Osteoblast (primary cell): ENCODE measurements around the gene SIM2. TPM values are rescaled to one million over a fixed set of nuclear protein-coding genes. Genes with fewer than 3 reads are reported as not detected.
A peak's percentile ranks its signal among the peaks of the same experiment; 100 is the strongest.

Source experiments
- DNase-seq: peaks from one replicate; pipeline ENCODE4 v3.0.0; 2011; ENCODE audit warnings: low spot score, mixed read lengths; ENCODE audit not compliant: insufficient read length; ENCODE audit errors: missing footprints
- H2AFZ ChIP-seq: 2 replicates; pipeline ENCODE4 v1.6.0; 2011; ENCODE audit warnings: mild to moderate bottlenecking, low read length
- H3K27ac ChIP-seq: 2 replicates; pipeline ENCODE4 v1.5.1; 2011; ENCODE audit warnings: mild to moderate bottlenecking, low read depth, low read length, moderate library complexity
- H3K27me3 ChIP-seq: 2 replicates; pipeline ENCODE4 v1.6.0; 2012; ENCODE audit warnings: mild to moderate bottlenecking, control low read depth, inconsistent platforms, low read length, moderate library complexity; ENCODE audit not compliant: insufficient read depth
- H3K36me3 ChIP-seq: 2 replicates; pipeline ENCODE4 v1.5.1; 2011; ENCODE audit warnings: mild to moderate bottlenecking, low read length, control low read depth, moderate library complexity; ENCODE audit not compliant: insufficient read depth
- H3K4me1 ChIP-seq: 2 replicates; pipeline ENCODE4 v1.5.1; 2011; ENCODE audit warnings: mild to moderate bottlenecking, low read length, control low read depth, moderate library complexity; ENCODE audit not compliant: insufficient read depth
- H3K4me2 ChIP-seq: 2 replicates; pipeline ENCODE4 v1.6.0; 2011; ENCODE audit warnings: mild to moderate bottlenecking, low read length; ENCODE audit not compliant: insufficient read depth
- H3K4me3 ChIP-seq: fragments of 200-600 bp; sonication (generic); 3 replicates; pipeline ENCODE4 v1.5.1; 2012; ENCODE audit warnings: mild to moderate bottlenecking, low read length, inconsistent platforms; ENCODE audit not compliant: insufficient read depth
- H3K79me2 ChIP-seq: 2 replicates; pipeline ENCODE4 v1.6.0; 2012; ENCODE audit warnings: mild to moderate bottlenecking, low read length, control low read depth, inconsistent platforms; ENCODE audit not compliant: insufficient read depth
- H3K9me3 ChIP-seq: 2 replicates; pipeline ENCODE4 v1.5.1; 2011; ENCODE audit warnings: low read depth, low read length, control low read depth
- H4K20me1 ChIP-seq: 2 replicates; pipeline ENCODE4 v1.6.0; 2012; ENCODE audit warnings: mild to moderate bottlenecking, low read length, control low read depth; ENCODE audit not compliant: insufficient read depth
- CTCF ChIP-seq: IDR thresholded peaks from 2 replicates; pipeline ENCODE4 v1.5.1; 2011; ENCODE audit warnings: mild to moderate bottlenecking, low read depth, low read length, moderate library complexity; ENCODE audit errors: extremely low read depth
- total RNA-seq: library from RNA; depleted of rRNA; stranded (reverse); fragments of >200 nt; gene quantifications from 2 replicates; pipeline ENCODE4 v1.2.3, GENCODE V29; 2012

The SIM2 gene
- total RNA-seq, 1 donor: 3.6 TPM

DNA sequence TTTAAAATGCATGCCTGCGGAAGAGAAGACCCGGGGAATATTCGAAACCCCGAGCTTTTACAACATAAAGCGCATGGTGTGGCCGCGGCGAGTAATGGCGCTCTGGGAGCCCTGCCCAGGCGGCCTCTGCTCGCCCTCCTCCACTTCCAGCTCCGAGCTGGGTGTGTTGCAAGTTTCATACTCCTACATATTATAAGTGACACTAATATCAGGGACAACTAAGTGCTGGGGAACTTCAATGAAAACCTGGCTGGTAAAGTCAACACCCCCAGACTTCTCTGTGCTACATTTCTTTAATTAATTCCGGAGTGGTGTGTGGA is 11.8 kb downstream of the SIM2 start:
- H3K79me2 ChIP-seq: no peaks in the 10 kb centered on the region
- peak overlapping the region; percentile 24 for H3K4me2 ChIP-seq
- peaks cover 23% of the 10 kb centered on the region for H3K27me3 ChIP-seq
- H4K20me1 ChIP-seq: peaks cover 9% of the 10 kb centered on the region
- no peaks in the 10 kb centered on the region for H3K4me1 ChIP-seq
- no peak overlapping the region for H2AFZ ChIP-seq
- TF ChIP-seq CTCF: no peak
- H3K9me3 ChIP-seq: no peaks in the 10 kb centered on the region
- no peaks in the 10 kb centered on the region for H3K36me3 ChIP-seq
- no peak for DNase-seq
- no peak overlapping the region for H3K27ac ChIP-seq
- H3K4me3 ChIP-seq: no peak overlapping the region

- Histone ChIP-seq H3K27me3 (peaks cover 8% of the 10 kb centered on the region), H3K4me3 (no peak overlapping the region), H2AFZ (no peak overlapping the region), H3K4me2 (no peak overlapping the region), H3K27ac (no peak overlapping the region), H3K36me3 (no peaks in the 10 kb centered on the region), H3K4me1 (no peaks in the 10 kb centered on the region), H3K79me2 (no peaks in the 10 kb centered on the region), H4K20me1 (no peaks in the 10 kb centered on the region), H3K9me3 (no peaks in the 10 kb centered on the region)
- no peak for TF ChIP-seq CTCF
- peak; percentile 60 for DNase-seq
These were observed 14.8 kb downstream of the SIM2 start for GRCh38 chr21:36713746-36714145.

GRCh38 chr21:36716387-36716786 is 17.5 kb downstream of the SIM2 start:
- no peak for DNase-seq

DNA sequence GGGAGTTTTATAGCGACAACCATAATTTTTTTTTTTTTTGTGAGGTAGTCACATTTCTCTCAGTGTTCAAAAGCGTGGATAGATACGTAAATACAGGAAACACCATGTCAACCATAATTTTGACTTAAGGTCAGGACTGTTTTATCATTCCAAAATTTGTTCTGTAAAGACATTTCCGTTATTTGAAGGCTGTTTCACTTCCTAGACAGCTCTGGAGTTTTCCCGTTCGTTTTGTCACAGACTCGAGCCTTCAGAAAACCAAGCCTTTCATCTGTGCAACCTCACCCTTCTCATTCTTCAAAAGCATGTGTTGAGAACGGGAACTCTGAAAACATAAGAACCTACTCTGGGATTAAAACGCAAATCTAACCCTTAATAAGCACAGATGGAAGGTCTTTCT is 17.9 kb downstream of the SIM2 start:
- Histone ChIP-seq H4K20me1 (no peaks in the 10 kb centered on the region), H3K79me2 (no peaks in the 10 kb centered on the region), H3K27me3 (no peaks in the 10 kb centered on the region)

More at GRCh38 chr21:36716387-36716786, 17.5 kb downstream of the SIM2 start:
- Histone ChIP-seq H3K4me1 (no peaks in the 10 kb centered on the region), H3K4me3 (no peak overlapping the region), H3K27me3 (peaks cover under 1% of the 10 kb centered on the region), H3K79me2 (no peaks in the 10 kb centered on the region), H3K9me3 (no peaks in the 10 kb centered on the region), H3K4me2 (no peak overlapping the region), H2AFZ (no peak overlapping the region), H3K27ac (no peak overlapping the region), H4K20me1 (no peaks in the 10 kb centered on the region), H3K36me3 (no peaks in the 10 kb centered on the region)
- no peak for TF ChIP-seq CTCF

More for the DNA sequence above, 17.9 kb downstream of the SIM2 start:
- Histone ChIP-seq H3K4me3 (no peak overlapping the region), H3K27ac (no peak overlapping the region), H2AFZ (no peak overlapping the region), H3K4me1 (no peaks in the 10 kb centered on the region), H3K36me3 (no peaks in the 10 kb centered on the region), H3K9me3 (no peaks in the 10 kb centered on the region), H3K4me2 (no peak overlapping the region)
- TF ChIP-seq CTCF: no peak
- DNase-seq: no peak
